ENCODE results near the gene AQP1. TPM values are rescaled to one million over a fixed set of nuclear protein-coding genes. Genes with fewer than 3 reads are reported as not detected.

Gene AQP1
- polyA plus RNA-seq, 1 donor (not counting 4 experiments of a cell fraction or from before 2014, with no cell fraction given) = 0.07 TPM

GRCh38 chr7:30926313-30926712 is 14.7 kb downstream of the AQP1 start:
- Histone ChIP-seq H3K27me3 (ENCODE audit: control insufficient read depth, extremely low read depth, insufficient read depth, low read length) (no peaks in the 10 kb centered on the region), H3K9me1 (ENCODE audit: control insufficient read depth, extremely low read depth, insufficient read depth, low read length) (no peaks in the 10 kb centered on the region), H3K27ac (ENCODE audit: control insufficient read depth, insufficient read depth, low read length) (no peak overlapping the region), H3K9ac (ENCODE audit: control insufficient read depth, extremely low read depth, insufficient read depth, low read length) (no peak overlapping the region), H3K79me2 (ENCODE audit: control insufficient read depth, insufficient read depth, low read length) (no peaks in the 10 kb centered on the region), H3K4me2 (ENCODE audit: control insufficient read depth, extremely low read depth, insufficient read depth, low read depth, low read length) (no peak overlapping the region), H3K4me3 (ENCODE audit: control insufficient read depth in 2 of 3, extremely low read depth in 1 of 3, insufficient read depth in 2 of 3, low read depth in 1 of 3, low read length in 3 of 3) (no peak overlapping the region), H4K20me1 (ENCODE audit: control insufficient read depth, extremely low read depth, insufficient read depth, low read length) (no peaks in the 10 kb centered on the region), H3K4me1 (ENCODE audit: control insufficient read depth, extremely low read depth, insufficient read depth, low read length) (peaks cover under 1% of the 10 kb centered on the region), H3K9me3 (ENCODE audit: control insufficient read depth, low read depth, low read length) (peaks cover 5% of the 10 kb centered on the region), H3K36me3 (ENCODE audit: control insufficient read depth in 2 of 2, extremely low read depth in 1 of 2, insufficient read depth in 2 of 2, low read length in 2 of 2) (no peaks in the 10 kb centered on the region), H2AFZ (ENCODE audit: control insufficient read depth, low read length) (no peak overlapping the region)
- FAIRE-seq = no peak
- dilution Hi-C loops (cut with MboI; ENCODE audit: extremely low pct_ligation_motif_present, low sequenced_read_pairs) = no loop called here
- TF ChIP-seq, protein P1, sequence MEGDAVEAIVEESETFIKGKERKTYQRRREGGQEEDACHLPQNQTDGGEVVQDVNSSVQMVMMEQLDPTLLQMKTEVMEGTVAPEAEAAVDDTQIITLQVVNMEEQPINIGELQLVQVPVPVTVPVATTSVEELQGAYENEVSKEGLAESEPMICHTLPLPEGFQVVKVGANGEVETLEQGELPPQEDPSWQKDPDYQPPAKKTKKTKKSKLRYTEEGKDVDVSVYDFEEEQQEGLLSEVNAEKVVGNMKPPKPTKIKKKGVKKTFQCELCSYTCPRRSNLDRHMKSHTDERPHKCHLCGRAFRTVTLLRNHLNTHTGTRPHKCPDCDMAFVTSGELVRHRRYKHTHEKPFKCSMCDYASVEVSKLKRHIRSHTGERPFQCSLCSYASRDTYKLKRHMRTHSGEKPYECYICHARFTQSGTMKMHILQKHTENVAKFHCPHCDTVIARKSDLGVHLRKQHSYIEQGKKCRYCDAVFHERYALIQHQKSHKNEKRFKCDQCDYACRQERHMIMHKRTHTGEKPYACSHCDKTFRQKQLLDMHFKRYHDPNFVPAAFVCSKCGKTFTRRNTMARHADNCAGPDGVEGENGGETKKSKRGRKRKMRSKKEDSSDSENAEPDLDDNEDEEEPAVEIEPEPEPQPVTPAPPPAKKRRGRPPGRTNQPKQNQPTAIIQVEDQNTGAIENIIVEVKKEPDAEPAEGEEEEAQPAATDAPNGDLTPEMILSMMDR (optimal IDR thresholded peaks at IDR 0.05 in 1 of 3, IDR thresholded peaks at IDR 0.05 in 1 of 3, conservative IDR thresholded peaks at IDR 0.05 in 1 of 3; ENCODE audit: extremely low read depth in 1 of 3, insufficient read depth in 2 of 3, low read length in 3 of 3) = no peak
- no peak for TF ChIP-seq EZH2 (IDR thresholded peaks at IDR 0.05; ENCODE audit: low read length)
- no peak for DNase-seq (ENCODE audit: low read depth, low spot score)

GRCh38 chr7:30927040-30927439 is 15.4 kb downstream of the AQP1 start:
- no peaks in the 10 kb centered on the region for H3K79me2 ChIP-seq (ENCODE audit: control insufficient read depth, insufficient read depth, low read length)
- peaks cover 6% of the 10 kb centered on the region for H3K4me1 ChIP-seq (ENCODE audit: control insufficient read depth, extremely low read depth, insufficient read depth, low read length)
- H3K9ac ChIP-seq (ENCODE audit: control insufficient read depth, extremely low read depth, insufficient read depth, low read length) = no peak overlapping the region
- no peaks in the 10 kb centered on the region for H4K20me1 ChIP-seq (ENCODE audit: control insufficient read depth, extremely low read depth, insufficient read depth, low read length)
- no peak overlapping the region for H3K4me2 ChIP-seq (ENCODE audit: control insufficient read depth, extremely low read depth, insufficient read depth, low read depth, low read length)
- no peaks in the 10 kb centered on the region for H3K9me1 ChIP-seq (ENCODE audit: control insufficient read depth, extremely low read depth, insufficient read depth, low read length)
- no peak overlapping the region for H3K27ac ChIP-seq (ENCODE audit: control insufficient read depth, insufficient read depth, low read length)
- H3K36me3 ChIP-seq (ENCODE audit: control insufficient read depth in 2 of 2, extremely low read depth in 1 of 2, insufficient read depth in 2 of 2, low read length in 2 of 2) = no peaks in the 10 kb centered on the region
- peaks cover 4% of the 10 kb centered on the region for H3K27me3 ChIP-seq (ENCODE audit: control insufficient read depth, extremely low read depth, insufficient read depth, low read length)
- DNase-seq (ENCODE audit: low read depth, low spot score) = no peak
- H3K9me3 ChIP-seq (ENCODE audit: control insufficient read depth, low read depth, low read length) = peaks cover 5% of the 10 kb centered on the region
- TF ChIP-seq EZH2 (IDR thresholded peaks at IDR 0.05; ENCODE audit: low read length) = no peak
- TF ChIP-seq, protein P1 (optimal IDR thresholded peaks at IDR 0.05 in 1 of 3, IDR thresholded peaks at IDR 0.05 in 1 of 3, conservative IDR thresholded peaks at IDR 0.05 in 1 of 3; ENCODE audit: extremely low read depth in 1 of 3, insufficient read depth in 2 of 3, low read length in 3 of 3) = no peak
- FAIRE-seq = no peak
- no peak overlapping the region for H3K4me3 ChIP-seq (ENCODE audit: control insufficient read depth in 2 of 3, extremely low read depth in 1 of 3, insufficient read depth in 2 of 3, low read depth in 1 of 3, low read length in 3 of 3)
- no peak overlapping the region for H2AFZ ChIP-seq (ENCODE audit: control insufficient read depth, low read length)
- dilution Hi-C loops (cut with MboI; ENCODE audit: extremely low pct_ligation_motif_present, low sequenced_read_pairs) = no loop called here
